HL-60 (cell line): ENCODE measurements around the gene KIF26B.

Experiments
- CTCF ChIP-seq: IDR thresholded peaks from one replicate; pipeline ENCODE4 v1.5.1; 2011; ENCODE audit warnings: low read length, control low read depth, inconsistent platforms; ENCODE audit not compliant: insufficient read depth
- GABPA ChIP-seq: IDR thresholded peaks from 2 replicates; pipeline ENCODE4 v1.6.1; 2012; ENCODE audit warnings: low read depth
- POLR2AphosphoS5 ChIP-seq: IDR thresholded peaks from 2 replicates; pipeline ENCODE4 v1.6.1; 2012; ENCODE audit warnings: low read depth
- REST ChIP-seq: IDR thresholded peaks from 2 replicates; pipeline ENCODE4 v1.6.1; 2012; ENCODE audit warnings: low read depth; ENCODE audit not compliant: insufficient replicate concordance
- SPI1 ChIP-seq: IDR thresholded peaks from 2 replicates; pipeline ENCODE4 v1.6.1; 2012; ENCODE audit warnings: low read depth, mild to moderate bottlenecking, borderline replicate concordance

- TF ChIP-seq POLR2AphosphoS5, result no peak
- TF ChIP-seq CTCF, result no peak
- no peak for TF ChIP-seq REST
- TF ChIP-seq GABPA, result no peak
- no peak for TF ChIP-seq SPI1
These were observed 183.2 kb downstream of the KIF26B start for GRCh38 chr1:245337829-245338484.
